Stimulated activated CD4-positive, alpha-beta T cell treated with anti-CD3 and anti-CD28 coated beads, TNF-alpha, amount 100 ng/mL, for 1 hour (primary cell): ENCODE measurements around the gene CTIF.

Experiments used
- DNase-seq, 3 donors: peaks; one replicate each; pipeline ENCODE4 v3.0.0-alpha.2; 2020; ENCODE audit warnings: low read depth in 3 of 3, low spot score in 1 of 3

CTIF gene

DNA sequence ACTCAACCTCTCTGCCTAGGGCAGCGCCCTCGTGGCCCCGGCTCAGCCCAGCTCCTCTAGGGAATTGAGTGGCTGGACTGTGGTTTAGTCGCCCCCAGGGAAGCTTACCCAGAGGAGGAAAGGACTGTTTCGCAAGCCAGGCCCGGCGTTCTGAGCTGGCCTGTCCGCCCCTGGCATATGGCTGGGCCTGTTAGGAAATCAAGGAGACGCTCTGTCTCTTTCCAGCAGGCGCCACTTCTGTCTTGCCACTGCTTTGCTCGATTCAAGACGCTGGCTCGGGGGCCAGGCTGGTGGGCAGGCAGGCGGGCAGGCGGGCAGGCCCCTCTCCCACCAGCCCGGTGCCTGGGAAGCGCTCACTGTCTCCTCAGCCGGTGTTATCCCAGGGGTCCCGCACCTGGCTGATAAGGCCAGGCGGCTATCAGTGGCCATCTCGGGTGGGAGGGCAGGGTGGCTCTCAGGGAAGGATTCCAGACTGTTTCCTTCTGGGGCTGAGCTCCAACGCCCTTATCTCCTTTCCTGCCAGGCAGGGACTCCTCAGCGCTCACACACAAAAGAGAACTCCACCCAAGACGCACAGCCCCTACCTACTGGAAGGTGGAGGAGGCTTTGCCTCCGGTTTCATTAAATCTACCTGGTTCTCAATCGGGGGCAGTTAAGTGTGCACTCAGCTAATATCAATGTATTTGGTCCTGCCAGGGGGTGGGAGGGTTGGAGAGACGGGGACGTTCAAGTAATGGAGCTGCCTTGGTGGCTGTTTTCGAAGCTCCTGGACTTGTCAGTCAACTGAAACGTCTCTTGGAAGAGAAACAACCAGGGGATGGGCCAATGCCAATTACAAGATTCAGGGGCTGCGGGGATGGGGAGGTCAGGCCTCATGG lies 302.8 kb downstream of the CTIF start:
- DNase-seq: no peak

DNA sequence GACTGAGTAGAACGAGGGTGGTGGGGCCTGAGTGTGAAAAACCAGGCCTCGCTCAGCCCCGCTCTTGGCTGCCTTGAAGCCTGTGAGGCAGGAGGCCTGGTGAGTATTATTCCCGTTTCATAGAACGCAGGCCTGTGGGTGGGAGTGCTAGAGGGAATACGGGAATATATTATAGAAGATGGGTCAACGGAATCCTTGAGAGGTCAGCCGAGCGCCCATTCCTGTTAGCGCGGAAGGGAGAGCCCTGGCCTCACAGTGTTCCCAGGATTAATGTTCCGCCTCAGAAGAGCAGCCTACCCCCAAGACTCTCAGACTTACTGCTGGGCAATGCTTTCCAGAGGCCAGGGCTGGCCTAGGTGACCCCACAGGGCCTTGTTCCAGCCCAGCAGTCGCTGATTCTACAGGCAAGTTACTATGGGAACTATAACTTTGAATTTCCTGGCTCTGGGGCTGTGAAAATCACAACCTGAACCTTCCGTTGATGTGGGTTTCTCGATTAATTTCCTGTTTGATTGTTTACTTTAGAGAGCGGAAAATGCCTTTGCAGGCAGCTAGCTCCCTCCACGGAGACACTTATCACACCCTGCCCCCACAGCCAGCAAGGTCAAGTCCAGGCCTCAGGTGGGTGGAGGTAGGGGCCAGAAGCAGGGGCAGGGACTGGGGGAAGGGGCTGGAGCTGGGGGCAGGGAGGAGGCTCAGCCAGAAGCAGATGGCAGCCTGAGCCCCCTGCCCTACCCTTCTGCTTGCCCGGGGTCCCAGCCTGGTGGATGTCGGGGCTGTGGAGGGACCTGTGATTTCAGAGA lies 303.6 kb downstream of the CTIF start:
- peak in 1 of 3 donors; percentile 17 for DNase-seq

- DNase-seq: no peak
Observed at GRCh38 chr18:48843162-48843561, 304.3 kb downstream of the CTIF start.

DNA sequence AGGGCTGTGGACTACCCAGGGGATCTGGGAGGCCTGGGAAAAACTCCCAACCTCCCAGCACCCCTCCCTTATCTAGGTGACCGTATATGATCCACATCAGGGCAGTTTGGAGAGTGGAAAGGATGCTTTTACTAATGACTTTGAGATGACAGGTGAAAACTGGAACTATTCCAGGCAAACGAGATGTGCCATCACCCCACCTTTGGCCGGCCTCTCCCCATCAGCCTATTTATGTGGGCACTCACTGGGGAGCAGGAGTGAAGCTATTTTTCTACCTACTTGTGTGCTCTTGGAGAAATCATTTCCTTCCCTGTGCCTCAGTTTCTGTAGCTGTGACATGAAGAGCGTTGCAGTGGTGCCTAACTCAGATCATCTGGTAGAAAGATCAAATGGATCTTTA lies 304.8 kb downstream of the CTIF start:
- DNase-seq: no peak

DNA sequence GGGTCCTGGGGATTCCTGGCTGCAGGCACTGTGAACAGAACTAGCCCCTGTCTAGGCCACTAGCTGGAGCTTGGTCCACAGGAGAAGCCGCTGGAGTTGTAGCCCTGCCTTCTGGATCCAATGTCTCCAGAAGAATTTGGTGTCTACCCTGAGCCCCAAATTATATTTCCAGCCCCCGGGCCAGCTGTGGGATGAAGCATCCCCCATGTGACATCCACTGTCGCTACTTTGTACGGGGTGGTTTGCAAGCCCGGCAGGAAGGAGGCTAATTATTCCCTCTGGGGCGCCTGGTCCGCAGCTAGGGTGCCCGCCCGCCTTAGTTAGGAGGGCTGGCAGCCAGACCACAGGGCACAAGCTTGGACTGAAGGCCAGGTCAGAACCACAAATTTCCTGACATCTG lies 305.4 kb downstream of the CTIF start:
- DNase-seq: no peak

- DNase-seq: no peak
Observed at GRCh38 chr18:48845174-48845573, 306.3 kb downstream of the CTIF start.

- no peak for DNase-seq
Observed at GRCh38 chr18:48846423-48846932, 307.6 kb downstream of the CTIF start.

- DNase-seq: no peak
Observed at GRCh38 chr18:48847807-48848486, 309.1 kb downstream of the CTIF start.

DNA sequence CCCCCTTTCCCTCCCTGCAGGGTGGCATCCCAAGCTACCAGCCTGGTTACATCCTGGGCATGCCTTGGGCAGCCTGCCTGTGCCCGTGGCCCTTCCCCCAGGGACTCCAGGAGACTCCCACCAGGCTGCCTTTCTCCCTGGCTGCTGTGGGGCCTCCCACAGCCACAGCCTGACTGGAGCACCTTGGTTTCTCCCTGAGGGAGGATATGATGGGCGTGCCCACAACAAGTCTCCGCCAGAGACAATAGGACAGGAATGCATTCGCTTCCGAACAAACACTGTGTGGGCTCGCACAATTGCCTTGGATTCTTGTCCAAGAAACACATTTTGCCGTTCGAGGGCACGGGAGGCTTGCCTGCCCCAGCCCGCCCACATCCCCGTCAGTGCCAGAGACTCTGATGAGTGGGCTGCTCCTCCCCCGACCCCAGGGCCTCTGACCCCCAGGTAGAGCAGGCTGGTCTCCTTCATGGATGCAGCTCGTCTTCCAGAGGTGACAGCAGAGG lies 309.9 kb downstream of the CTIF start:
- no peak for DNase-seq

- DNase-seq: no peak
Observed at GRCh38 chr18:48850822-48851598, 312.2 kb downstream of the CTIF start.

DNA sequence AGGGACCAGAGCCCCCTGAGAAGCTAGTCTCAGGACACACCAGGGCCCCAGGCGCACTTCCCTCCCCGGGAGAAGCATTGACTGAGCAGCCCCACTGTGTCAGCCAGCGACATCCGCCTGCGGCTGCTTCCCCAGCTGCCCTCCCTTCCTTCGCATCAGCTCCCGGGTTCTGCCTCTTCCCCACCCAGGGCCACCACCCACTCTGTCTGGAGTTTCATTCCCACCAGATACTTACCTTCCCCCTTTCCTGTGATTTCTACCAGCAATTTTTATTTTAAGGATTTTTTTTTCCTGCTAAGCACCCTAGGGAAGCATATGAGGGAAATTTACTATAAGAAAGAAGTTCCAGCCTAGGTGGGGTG lies 312.7 kb downstream of the CTIF start:
- DNase-seq: no peak

DNA sequence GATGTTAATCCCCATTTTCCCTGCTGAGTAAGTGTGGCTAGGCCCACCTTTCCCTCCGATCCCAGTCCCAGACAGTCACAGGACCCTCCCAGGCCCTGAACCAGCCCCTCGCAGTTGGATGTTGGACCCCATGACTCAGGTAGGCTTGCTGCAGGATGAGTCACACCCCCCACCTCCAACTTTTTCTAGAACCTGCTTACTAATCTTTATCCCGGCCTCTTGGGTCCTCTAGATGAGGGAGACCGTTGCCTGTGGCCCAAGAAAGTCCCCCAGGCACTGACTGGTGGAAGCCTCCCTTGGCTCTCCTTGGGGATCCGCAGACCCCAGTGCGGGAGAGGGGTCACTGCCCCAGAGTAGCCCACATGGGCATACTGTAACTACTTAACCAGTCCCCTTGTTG lies 313.5 kb downstream of the CTIF start:
- DNase-seq: no peak

GRCh38 chr18:48852794-48853193 lies 314.0 kb downstream of the CTIF start:
- DNase-seq: no peak

GRCh38 chr18:48853588-48853987 lies 314.8 kb downstream of the CTIF start:
- DNase-seq: no peak

GRCh38 chr18:48854780-48855179 lies 315.9 kb downstream of the CTIF start:
- DNase-seq: no peak

DNA sequence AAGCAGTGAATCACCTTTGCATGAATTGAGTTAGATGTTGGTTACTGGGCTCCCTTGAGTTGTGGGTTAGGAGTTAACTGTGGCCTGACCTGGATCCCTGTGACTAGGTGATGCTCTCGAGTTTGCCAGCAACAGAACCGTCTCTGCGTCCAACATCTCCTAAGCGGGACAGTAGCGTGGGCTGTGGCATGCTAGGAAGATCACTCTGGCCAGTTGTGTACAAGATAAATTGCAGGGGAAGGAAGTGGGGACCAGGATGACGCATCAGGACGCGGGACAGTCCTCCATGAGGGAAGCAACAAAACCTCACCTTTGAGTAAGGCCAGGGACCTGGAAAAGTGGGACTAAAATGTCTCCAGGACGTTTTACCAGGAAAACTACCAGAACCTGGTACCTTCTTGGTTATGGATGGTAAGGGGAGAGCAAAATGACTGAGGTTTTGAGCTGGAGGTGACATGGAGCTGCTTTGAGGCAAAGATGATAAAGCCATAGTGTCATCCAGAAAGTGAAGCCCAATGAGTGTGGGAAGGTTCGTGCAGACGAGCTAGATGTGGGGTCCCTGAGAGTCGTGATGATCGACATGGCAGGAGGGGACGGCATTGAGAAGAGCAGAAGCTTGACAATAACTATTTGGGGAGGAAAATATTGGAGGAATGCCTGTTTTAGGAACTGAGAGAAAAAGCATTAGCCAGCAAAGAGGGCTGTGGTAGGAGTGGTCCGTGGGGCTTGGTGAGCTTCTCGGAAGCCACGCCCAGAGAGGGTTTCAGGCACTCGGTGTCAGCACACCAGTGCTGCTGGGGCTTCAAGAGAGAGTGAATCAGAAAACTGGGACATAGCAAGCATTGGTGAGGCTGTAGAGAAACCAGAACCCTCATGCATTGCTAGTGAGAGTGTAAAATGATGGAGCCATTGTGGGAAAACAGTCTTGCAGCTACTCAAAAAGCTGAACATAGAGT lies 316.9 kb downstream of the CTIF start:
- DNase-seq: no peak

- no peak for DNase-seq
Observed at GRCh38 chr18:48857023-48857694, 318.3 kb downstream of the CTIF start.

GRCh38 chr18:48858676-48859075 lies 319.8 kb downstream of the CTIF start:
- no peak for DNase-seq
